HEK293T (cell line): ENCODE measurements around the gene SLC25A39.

Experiments used
- CTCF ChIA-PET: fragments of 350-600 bp; formaldehyde crosslinking; extraction: SDS; loops from one replicate; lab custom pipeline; 2021; ENCODE audit warnings: antibody characterized with exemption, inconsistent platforms; lab: Yijun Ruan, JAX
- POLR2A ChIA-PET: fragments of 350-600 bp; formaldehyde crosslinking; extraction: SDS; loops from one replicate; lab custom pipeline; 2020; ENCODE audit warnings: antibody characterized with exemption, inconsistent platforms; lab: Yijun Ruan, JAX
- DNase-seq: peaks from one replicate; pipeline ENCODE4 v3.0.0; 2012; ENCODE audit warnings: mixed read lengths; ENCODE audit errors: extremely low spot score
- ARNT ChIP-seq: fragments of 450-650 bp; IDR thresholded peaks from 2 replicates; pipeline ENCODE4 v1.6.1; 2017; ENCODE audit warnings: mild to moderate bottlenecking
- BHLHE40 ChIP-seq: fragments of 450-650 bp; IDR thresholded peaks from 2 replicates; pipeline ENCODE4 v1.6.1; 2016; ENCODE audit warnings: mild to moderate bottlenecking, moderate library complexity, borderline replicate concordance
- CTBP1 ChIP-seq: fragments of 450-650 bp; IDR thresholded peaks from 2 replicates; pipeline ENCODE4 v1.6.1; 2016; ENCODE audit warnings: borderline replicate concordance
- ELF4 ChIP-seq: fragments of 450-650 bp; IDR thresholded peaks from 2 replicates; pipeline ENCODE4 v1.6.1; 2017; ENCODE audit warnings: antibody characterized with exemption
- FOXA1 ChIP-seq: fragments of 450-650 bp; IDR thresholded peaks from 2 replicates; pipeline ENCODE4 v1.6.1; 2016; ENCODE audit warnings: mild to moderate bottlenecking
- FOXK2 ChIP-seq: fragments of 450-650 bp; IDR thresholded peaks from 2 replicates; pipeline ENCODE4 v1.6.1; 2016; ENCODE audit warnings: mild to moderate bottlenecking
- FOXM1 ChIP-seq: fragments of 450-650 bp; IDR thresholded peaks from 2 replicates; pipeline ENCODE4 v1.6.1; 2017; ENCODE audit warnings: mild to moderate bottlenecking, borderline replicate concordance
- HDGF ChIP-seq: fragments of 450-650 bp; IDR thresholded peaks from 2 replicates; pipeline ENCODE4 v1.6.1; 2017; ENCODE audit warnings: antibody characterized with exemption, borderline replicate concordance
- L3MBTL2 ChIP-seq: fragments of 450-650 bp; conservative IDR thresholded peaks from 2 replicates; pipeline ENCODE4 v1.6.1; 2016; ENCODE audit warnings: mild to moderate bottlenecking
- LEF1 ChIP-seq: fragments of 450-650 bp; IDR thresholded peaks from 2 replicates; pipeline ENCODE4 v1.6.1; 2017; ENCODE audit warnings: mild to moderate bottlenecking, borderline replicate concordance
- NFRKB ChIP-seq: fragments of 450-650 bp; IDR thresholded peaks from 2 replicates; pipeline ENCODE4 v1.6.1; 2016; ENCODE audit warnings: mild to moderate bottlenecking, moderate library complexity
- PKNOX1 ChIP-seq: fragments of 450-650 bp; IDR thresholded peaks from 2 replicates; pipeline ENCODE4 v1.6.1; 2016
- SP1 ChIP-seq: fragments of 450-650 bp; IDR thresholded peaks from 2 replicates; pipeline ENCODE4 v1.6.1; 2017
- SUZ12 ChIP-seq: fragments of 450-650 bp; IDR thresholded peaks from 2 replicates; pipeline ENCODE4 v1.6.1; 2016; ENCODE audit warnings: mild to moderate bottlenecking
- TARDBP ChIP-seq: fragments of 450-650 bp; IDR thresholded peaks from 2 replicates; pipeline ENCODE4 v1.6.1; 2016
- ZNF384 ChIP-seq: fragments of 450-650 bp; IDR thresholded peaks from 2 replicates; pipeline ENCODE4 v1.6.1; 2016

Gene SLC25A39

DNA sequence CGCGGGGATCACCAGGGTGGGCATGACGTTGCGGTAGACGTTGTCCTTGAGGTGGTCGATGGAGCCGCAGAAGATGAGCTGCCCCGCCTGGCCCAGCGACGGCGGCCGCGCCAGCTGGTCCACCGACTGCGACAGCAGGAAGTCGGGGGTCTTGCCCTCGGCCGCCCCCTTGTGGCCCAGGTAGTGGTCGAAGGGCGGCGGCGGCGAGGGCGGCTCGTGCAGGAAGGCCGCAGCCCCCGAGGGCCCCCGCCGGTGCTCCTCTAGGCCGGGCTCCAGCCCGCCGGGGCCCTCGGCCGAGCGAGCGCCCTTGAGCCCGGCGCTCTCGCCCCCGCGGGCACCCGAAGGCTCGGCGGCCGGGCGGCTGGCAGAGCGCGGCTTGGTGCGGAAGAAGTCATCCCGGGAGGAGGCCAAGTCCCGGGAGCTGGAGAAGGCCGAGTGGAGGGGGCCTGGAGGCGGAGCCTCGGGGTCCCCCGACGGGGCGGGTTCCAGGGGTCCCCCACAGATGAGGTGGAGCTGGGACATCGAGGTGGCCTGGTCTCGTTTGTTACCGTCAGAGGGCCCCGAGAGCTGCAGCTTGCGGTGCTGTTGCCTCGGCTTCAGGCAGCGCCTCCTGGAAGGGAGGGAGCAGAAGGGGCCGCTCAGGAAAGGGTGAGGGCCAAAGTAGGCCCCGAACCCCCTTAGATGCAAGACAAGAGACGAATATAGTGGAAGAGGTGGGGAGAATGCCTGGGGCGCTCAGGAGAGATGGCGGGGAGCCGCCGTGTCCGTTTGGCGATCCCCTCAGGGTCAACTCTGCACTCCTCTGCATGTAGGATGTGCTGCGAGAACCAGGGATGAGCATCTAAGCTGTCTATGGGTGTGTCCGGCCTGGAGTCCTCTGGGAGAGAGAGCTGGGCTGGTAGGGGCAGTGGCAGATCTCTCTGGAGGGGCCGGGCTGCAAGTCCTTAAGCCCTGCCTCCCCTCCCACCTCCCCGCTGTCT, 30.2 kb upstream of the SLC25A39 start:
- no peak for TF ChIP-seq PKNOX1
- no peak for TF ChIP-seq FOXA1
- no peak for TF ChIP-seq ELF4
- POLR2A ChIA-PET, result no interaction called here
- DNase-seq, result no peak
- CTCF ChIA-PET, result no interaction called here

GRCh38 chr17:44353672-44354331, 29.2 kb upstream of the SLC25A39 start:
- no peak for TF ChIP-seq TARDBP
- POLR2A ChIA-PET, result interaction anchor here (1.2 kb wide), 1 partner anchor 32 kb away, joined by 3 read pairs; no protein-coding TSS in a partner anchor
- no peak for DNase-seq
- CTCF ChIA-PET, result no interaction called here

GRCh38 chr17:44352828-44353671, 28.4 kb upstream of the SLC25A39 start:
- DNase-seq, result no peak
- ChIA-PET CTCF (interaction anchor here (0.7 kb wide), 1 partner anchor 10 kb away, joined by 4 read pairs; the partner anchor contains the start of gene FAM171A2), POLR2A (interaction anchor here (1.2 kb wide), 1 partner anchor 32 kb away, joined by 3 read pairs; no protein-coding TSS in a partner anchor)
- TF ChIP-seq HDGF (no peak), ZNF384 (no peak), CTBP1 (no peak), FOXM1 (no peak), FOXK2 (no peak), TARDBP (no peak), L3MBTL2 (no peak), PKNOX1 (no peak), NFRKB (no peak), SP1 (no peak), ARNT (no peak), LEF1 (no peak)

DNA sequence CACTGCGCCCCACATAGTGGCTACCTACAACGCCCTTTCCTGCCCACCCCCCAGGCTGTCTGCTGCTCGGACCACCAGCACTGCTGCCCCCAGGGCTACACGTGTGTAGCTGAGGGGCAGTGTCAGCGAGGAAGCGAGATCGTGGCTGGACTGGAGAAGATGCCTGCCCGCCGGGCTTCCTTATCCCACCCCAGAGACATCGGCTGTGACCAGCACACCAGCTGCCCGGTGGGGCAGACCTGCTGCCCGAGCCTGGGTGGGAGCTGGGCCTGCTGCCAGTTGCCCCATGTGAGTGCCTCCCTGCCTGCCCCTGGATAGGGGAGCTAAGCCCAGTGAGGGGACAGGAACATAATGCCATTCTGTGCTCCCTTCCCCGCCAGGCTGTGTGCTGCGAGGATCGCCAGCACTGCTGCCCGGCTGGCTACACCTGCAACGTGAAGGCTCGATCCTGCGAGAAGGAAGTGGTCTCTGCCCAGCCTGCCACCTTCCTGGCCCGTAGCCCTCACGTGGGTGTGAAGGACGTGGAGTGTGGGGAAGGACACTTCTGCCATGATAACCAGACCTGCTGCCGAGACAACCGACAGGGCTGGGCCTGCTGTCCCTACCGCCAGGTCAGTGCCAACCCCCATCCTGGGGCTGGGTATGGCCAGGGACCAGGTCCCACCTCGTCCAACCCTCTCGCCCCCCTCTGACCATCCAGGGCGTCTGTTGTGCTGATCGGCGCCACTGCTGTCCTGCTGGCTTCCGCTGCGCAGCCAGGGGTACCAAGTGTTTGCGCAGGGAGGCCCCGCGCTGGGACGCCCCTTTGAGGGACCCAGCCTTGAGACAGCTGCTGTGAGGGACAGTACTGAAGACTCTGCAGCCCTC, 27.6 kb upstream of the SLC25A39 start:
- CTCF ChIA-PET, result interaction anchor here (0.6 to 0.7 kb wide), 2 partner anchors 11 to 21 kb away, joined by 3 to 4 read pairs; partner anchors contain the start of gene FAM171A2
- TF ChIP-seq FOXM1, result no peak
- no peak for TF ChIP-seq PKNOX1
- no peak for TF ChIP-seq SUZ12
- TF ChIP-seq BHLHE40, result no peak
- no peak for TF ChIP-seq LEF1
- no peak for TF ChIP-seq CTBP1
- no peak for TF ChIP-seq ZNF384
- TF ChIP-seq HDGF, result no peak
- TF ChIP-seq L3MBTL2, result no peak
- TF ChIP-seq NFRKB, result no peak
- no peak for TF ChIP-seq FOXK2
- no peak for TF ChIP-seq FOXA1
- no peak for TF ChIP-seq TARDBP
- TF ChIP-seq SP1, result no peak
- TF ChIP-seq ELF4, result no peak
- no peak for TF ChIP-seq ARNT
- POLR2A ChIA-PET, result interaction anchor here (1.2 to 1.3 kb wide), 2 partner anchors 11 to 17 kb away, joined by 3 to 5 read pairs; partner anchors contain the start of gene FAM171A2
- no peak for DNase-seq

DNA sequence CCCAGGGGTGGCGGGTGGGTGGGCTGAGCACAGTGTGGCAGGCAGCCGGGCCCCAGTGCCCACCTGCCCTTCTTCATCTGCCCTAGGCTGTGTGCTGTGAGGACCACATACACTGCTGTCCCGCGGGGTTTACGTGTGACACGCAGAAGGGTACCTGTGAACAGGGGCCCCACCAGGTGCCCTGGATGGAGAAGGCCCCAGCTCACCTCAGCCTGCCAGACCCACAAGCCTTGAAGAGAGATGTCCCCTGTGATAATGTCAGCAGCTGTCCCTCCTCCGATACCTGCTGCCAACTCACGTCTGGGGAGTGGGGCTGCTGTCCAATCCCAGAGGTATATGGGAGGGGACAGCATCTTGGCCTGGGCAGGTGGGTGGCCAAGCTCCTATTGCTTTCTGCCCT, 26.8 kb upstream of the SLC25A39 start:
- ChIA-PET CTCF (no interaction called here), POLR2A (interaction anchor here (1.2 to 1.3 kb wide), 2 partner anchors 12 to 18 kb away, joined by 3 to 5 read pairs; partner anchors contain the start of gene FAM171A2)
- TF ChIP-seq ARNT (no peak), SUZ12 (no peak), FOXA1 (no peak), FOXK2 (no peak), ZNF384 (no peak), NFRKB (no peak), LEF1 (no peak), CTBP1 (no peak), HDGF (no peak), ELF4 (no peak), PKNOX1 (no peak), SP1 (no peak)
- DNase-seq, result no peak
